ENCODE data around the gene VPS13A.

DNA sequence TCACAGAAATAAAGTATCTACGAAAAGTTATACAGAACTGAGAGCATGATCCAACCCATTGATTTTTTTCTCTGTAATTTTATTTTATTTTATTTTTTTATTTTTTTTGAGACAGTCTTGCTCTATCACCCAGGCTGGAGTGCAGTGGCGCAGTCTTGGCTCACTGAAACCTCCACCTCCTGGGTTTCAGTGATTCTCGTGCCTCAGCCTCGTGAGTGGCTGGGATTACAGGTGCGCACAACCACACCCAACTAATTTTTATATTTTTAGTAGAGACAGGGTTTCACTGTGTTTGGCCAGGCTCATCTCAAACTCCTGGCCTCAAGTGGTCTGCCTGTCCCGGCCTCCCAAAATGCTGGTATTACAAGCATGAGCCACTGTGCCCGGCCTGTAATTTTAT is 107.3 kb downstream of the VPS13A start:
- no peak for TF ChIP-seq CTCF (conservative IDR thresholded peaks at IDR 0.05 in 1 of 2, IDR thresholded peaks at IDR 0.05 in 1 of 2; ENCODE audit: low read depth in 1 of 2, low read length in 2 of 2)
- no peak for TF ChIP-seq EZH2 (IDR thresholded peaks at IDR 0.05; ENCODE audit: low read length, missing control alignments)

Data from fibroblast of lung (primary cell).